HepG2 (cell line): ENCODE data around the gene BCAS1.

Experiments
- AGO2 ChIP-seq: fragments of 200-400 bp; formaldehyde crosslinking; optimal IDR thresholded peaks from 2 replicates; pipeline ENCODE3; 2017; ENCODE audit warnings: mild to moderate bottlenecking, low read depth, low read length, moderate library complexity
- BRD4 ChIP-seq: sonication (generic); formaldehyde crosslinking; IDR thresholded peaks from 2 replicates; pipeline ENCODE4 v1.4.0; 2020; ENCODE audit warnings: missing genetic modification reagents
- FOXJ3 ChIP-seq: sonication (generic); formaldehyde crosslinking; IDR thresholded peaks from 2 replicates; pipeline ENCODE4 v1.4.0; 2020; ENCODE audit warnings: missing genetic modification reagents, mild to moderate bottlenecking, borderline replicate concordance
- GLI4 ChIP-seq: sonication (generic); formaldehyde crosslinking; IDR thresholded peaks from 2 replicates; pipeline ENCODE4 v1.5.1; 2020; ENCODE audit warnings: missing genetic modification reagents, mild to moderate bottlenecking, moderate library complexity, borderline replicate concordance
- KAT2B ChIP-seq: fragments of 150-350 bp; IDR thresholded peaks from 2 replicates; pipeline ENCODE4 v1.6.1; 2014; ENCODE audit warnings: low read depth, low read length, borderline replicate concordance
- NFATC3 ChIP-seq: sonication (generic); formaldehyde crosslinking; IDR thresholded peaks from 2 replicates; pipeline ENCODE4 v1.5.1; 2020; ENCODE audit warnings: mild to moderate bottlenecking, missing genetic modification reagents
- PHB2 ChIP-seq: fragments of 450-650 bp; IDR thresholded peaks from 2 replicates; pipeline ENCODE4 v1.6.1; 2018; ENCODE audit not compliant: partially characterized antibody
- PHF8 ChIP-seq: sonication (generic); formaldehyde crosslinking; IDR thresholded peaks from 2 replicates; pipeline ENCODE4 v1.5.0; 2020; ENCODE audit warnings: missing genetic modification reagents
- ZNF335 ChIP-seq: sonication (generic); formaldehyde crosslinking; IDR thresholded peaks from 2 replicates; pipeline ENCODE4 v1.4.0; 2020; ENCODE audit warnings: missing genetic modification reagents
- TF ChIP-seq, protein P1 (sequence below), 2 experiments: IDR thresholded peaks; 2 replicates each; pipeline ENCODE4 v1.6.1; 2011 to 2012; ENCODE audit warnings: low read length in 2 of 2, borderline replicate concordance in 1 of 2, low read depth in 1 of 2, mild to moderate bottlenecking in 1 of 2, moderate library complexity in 1 of 2
- TF ChIP-seq, protein P2 (sequence below): sonication (generic); formaldehyde crosslinking; IDR thresholded peaks from 2 replicates; pipeline ENCODE4 v1.5.0; 2020; ENCODE audit warnings: mild to moderate bottlenecking, missing genetic modification reagents, moderate library complexity

GRCh38 chr20:54026295-54027064, 43.9 kb downstream of the BCAS1 start:
- TF ChIP-seq PHB2 (no peak), GLI4 (CRISPR knock-in tag) (no peak), KAT2B (no peak), FOXJ3 (CRISPR knock-in tag) (no peak), PHF8 (CRISPR knock-in tag) (no peak), BRD4 (CRISPR knock-in tag) (no peak), NFATC3 (CRISPR knock-in tag) (no peak), ZNF335 (no peak), AGO2 (no peak)
- TF ChIP-seq, protein P1, sequence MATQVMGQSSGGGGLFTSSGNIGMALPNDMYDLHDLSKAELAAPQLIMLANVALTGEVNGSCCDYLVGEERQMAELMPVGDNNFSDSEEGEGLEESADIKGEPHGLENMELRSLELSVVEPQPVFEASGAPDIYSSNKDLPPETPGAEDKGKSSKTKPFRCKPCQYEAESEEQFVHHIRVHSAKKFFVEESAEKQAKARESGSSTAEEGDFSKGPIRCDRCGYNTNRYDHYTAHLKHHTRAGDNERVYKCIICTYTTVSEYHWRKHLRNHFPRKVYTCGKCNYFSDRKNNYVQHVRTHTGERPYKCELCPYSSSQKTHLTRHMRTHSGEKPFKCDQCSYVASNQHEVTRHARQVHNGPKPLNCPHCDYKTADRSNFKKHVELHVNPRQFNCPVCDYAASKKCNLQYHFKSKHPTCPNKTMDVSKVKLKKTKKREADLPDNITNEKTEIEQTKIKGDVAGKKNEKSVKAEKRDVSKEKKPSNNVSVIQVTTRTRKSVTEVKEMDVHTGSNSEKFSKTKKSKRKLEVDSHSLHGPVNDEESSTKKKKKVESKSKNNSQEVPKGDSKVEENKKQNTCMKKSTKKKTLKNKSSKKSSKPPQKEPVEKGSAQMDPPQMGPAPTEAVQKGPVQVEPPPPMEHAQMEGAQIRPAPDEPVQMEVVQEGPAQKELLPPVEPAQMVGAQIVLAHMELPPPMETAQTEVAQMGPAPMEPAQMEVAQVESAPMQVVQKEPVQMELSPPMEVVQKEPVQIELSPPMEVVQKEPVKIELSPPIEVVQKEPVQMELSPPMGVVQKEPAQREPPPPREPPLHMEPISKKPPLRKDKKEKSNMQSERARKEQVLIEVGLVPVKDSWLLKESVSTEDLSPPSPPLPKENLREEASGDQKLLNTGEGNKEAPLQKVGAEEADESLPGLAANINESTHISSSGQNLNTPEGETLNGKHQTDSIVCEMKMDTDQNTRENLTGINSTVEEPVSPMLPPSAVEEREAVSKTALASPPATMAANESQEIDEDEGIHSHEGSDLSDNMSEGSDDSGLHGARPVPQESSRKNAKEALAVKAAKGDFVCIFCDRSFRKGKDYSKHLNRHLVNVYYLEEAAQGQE (IDR thresholded peaks at IDR 0.05; ENCODE audit: borderline replicate concordance in 1 of 2, low read depth in 1 of 2, low read length in 2 of 2) = no peak
- TF ChIP-seq, protein P2, sequence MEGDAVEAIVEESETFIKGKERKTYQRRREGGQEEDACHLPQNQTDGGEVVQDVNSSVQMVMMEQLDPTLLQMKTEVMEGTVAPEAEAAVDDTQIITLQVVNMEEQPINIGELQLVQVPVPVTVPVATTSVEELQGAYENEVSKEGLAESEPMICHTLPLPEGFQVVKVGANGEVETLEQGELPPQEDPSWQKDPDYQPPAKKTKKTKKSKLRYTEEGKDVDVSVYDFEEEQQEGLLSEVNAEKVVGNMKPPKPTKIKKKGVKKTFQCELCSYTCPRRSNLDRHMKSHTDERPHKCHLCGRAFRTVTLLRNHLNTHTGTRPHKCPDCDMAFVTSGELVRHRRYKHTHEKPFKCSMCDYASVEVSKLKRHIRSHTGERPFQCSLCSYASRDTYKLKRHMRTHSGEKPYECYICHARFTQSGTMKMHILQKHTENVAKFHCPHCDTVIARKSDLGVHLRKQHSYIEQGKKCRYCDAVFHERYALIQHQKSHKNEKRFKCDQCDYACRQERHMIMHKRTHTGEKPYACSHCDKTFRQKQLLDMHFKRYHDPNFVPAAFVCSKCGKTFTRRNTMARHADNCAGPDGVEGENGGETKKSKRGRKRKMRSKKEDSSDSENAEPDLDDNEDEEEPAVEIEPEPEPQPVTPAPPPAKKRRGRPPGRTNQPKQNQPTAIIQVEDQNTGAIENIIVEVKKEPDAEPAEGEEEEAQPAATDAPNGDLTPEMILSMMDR = no peak
